DMS114 treated with DMSO at 0.1 percent for 48 hours (cell line): ENCODE measurements around the gene DNAJB13.

Experiments used
- DNase-seq: peaks from one replicate; lab custom pipeline; 2025; ENCODE audit not compliant: unreplicated experiment; lab: John Stamatoyannopoulos, UW

The DNAJB13 gene

GRCh38 chr11:73949912-73950311 is 914 bp upstream of the DNAJB13 start:
- DNase-seq: no peak

DNA sequence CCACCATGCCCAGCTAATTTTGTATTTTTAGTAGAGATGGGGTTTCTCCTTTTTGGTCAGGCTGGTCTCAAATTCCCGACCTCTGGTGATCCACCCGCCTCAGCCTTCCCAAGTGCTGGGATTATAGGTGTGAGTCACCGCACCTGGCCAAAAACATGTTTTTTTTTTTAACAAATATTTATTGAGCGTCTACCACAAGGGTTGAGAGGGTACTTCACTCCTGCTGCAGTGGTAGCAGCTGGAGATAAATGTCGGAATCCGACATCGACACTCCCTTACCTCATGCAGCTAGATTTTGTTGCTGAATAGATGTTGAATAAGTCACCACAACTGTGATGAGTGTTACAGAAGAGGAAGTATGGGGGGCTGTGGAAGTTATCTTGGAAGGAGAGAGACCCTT is 971 bp downstream of the DNAJB13 start:
- no peak for DNase-seq

GRCh38 chr11:73956876-73957653 is 6.2 kb downstream of the DNAJB13 start:
- no peak for DNase-seq

DNA sequence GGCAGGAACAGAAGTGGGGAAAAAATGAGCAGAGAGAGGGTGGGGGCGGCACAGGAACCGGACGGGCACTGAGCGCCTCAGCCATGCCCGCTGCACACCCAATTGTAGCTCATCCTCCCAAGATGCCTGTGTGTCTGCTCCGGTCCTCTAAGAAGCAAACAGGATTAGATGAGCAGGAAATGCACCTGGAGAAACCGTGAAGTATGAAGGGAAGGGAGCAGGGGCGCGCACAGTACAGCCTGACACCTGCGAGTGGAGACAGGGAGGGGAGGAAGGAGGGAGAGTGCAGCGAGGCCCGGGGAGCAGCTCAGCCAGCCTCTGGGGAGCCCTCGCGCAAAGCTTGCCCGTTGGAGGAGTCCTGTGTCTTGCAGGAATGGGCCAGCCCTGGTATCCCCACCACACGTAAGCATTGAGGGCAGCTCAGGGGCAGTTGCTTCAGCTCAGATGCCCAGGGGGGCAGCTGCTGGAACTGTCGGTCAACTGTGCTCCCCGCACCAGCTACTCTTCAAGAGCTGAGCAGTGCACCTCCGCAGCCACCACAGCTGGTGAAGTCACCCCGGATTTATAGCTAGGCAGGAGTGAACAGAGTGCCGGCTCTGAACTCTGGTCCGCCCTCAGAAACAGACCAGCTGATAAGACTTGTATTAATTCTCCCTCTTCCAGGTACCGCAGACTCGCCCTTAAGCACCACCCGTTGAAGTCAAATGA is 7.0 kb downstream of the DNAJB13 start:
- no peak for DNase-seq

GRCh38 chr11:73958521-73959141 is 7.8 kb downstream of the DNAJB13 start:
- no peak for DNase-seq

DNA sequence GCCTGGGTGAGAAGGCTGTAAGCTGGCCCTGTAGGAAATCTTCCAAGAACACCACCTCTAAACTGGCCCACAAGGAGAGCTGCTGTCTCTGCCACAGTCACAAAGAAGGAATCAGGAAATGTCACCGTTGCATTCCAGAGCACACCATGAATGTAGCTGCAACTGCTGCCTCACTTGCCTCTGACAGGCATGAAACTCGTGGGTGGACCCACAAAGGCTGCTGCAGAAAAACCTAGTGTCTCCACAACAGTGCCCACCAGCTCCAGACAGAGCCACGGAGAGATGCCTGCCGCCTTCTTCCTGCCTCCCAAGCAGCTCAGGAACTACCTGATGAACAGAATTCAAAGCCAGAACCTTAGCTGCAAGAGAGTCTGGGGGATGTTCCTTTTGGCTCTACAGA is 10.5 kb downstream of the DNAJB13 start:
- no peak for DNase-seq

- DNase-seq: no peak
Measured at GRCh38 chr11:73962101-73962705, 11.4 kb downstream of the DNAJB13 start.

DNA sequence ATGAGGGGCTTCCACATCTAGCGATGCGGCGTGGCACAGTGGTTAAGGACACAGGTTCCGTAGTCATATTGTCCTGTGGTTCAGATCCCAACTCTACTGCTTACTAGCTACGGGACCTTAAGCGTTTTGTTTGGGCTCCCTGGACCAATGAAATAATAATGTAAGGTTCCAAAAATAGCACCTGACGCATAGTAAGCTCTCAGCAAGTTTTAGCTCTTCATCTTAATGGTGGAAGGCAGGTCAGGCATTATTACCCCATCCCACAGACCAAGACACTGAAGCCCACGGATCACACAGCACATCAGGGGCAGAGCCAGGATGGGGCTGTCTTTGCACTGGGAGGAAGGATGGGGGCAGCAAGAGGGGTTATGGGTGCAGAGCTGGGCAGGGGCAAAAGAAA is 13.0 kb downstream of the DNAJB13 start:
- no peak for DNase-seq

DNA sequence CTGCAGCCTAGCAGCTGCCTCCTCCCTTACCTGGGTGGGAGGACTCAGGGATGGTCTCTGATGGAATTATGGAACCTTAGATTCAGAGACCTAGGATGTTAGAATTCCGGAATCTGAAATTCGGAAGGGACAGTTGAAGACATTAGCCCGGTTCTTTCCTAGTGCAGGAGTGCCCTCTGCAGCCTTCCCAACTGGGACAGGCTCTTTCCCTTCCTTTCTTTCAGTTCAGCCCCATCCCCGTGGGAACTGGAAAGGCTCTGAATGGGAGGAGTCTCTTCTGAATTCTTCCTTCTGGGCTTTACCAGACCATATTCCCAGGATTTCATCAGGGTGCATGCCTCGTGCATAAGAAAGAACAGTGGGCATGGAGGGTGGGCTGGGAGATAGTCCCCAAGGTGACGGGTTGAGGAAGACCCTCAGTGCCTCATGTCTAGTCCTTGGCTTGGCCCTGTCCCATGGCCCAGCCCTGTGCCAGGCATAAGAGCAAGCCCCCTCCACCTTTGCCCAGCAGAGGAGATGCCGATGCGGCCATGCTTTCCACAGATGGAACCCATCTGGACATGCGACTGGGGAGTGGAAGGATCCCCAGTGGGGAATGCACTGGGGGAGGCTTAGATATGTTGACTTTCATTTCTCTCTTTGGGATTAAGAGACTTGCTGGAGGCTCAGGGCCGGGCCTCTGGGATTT is 14.4 kb downstream of the DNAJB13 start:
- DNase-seq: no peak

DNA sequence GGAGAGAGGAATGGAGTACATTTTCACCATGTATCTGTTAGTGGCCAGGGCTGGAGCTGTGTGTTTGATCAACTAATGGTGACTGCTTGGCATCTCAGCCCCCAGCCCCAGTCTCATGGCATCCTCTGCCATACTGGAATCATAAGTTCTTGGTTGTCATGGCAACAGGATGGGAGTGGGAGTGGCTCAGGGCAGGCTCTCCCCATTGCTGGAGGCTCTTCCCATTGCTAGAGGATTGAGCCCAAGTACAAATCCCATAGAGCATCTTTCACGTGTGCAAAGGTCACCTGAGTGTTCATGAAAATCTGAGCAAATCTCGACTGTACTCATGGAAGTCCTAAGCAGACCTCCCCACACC is 14.9 kb downstream of the DNAJB13 start:
- no peak for DNase-seq

DNA sequence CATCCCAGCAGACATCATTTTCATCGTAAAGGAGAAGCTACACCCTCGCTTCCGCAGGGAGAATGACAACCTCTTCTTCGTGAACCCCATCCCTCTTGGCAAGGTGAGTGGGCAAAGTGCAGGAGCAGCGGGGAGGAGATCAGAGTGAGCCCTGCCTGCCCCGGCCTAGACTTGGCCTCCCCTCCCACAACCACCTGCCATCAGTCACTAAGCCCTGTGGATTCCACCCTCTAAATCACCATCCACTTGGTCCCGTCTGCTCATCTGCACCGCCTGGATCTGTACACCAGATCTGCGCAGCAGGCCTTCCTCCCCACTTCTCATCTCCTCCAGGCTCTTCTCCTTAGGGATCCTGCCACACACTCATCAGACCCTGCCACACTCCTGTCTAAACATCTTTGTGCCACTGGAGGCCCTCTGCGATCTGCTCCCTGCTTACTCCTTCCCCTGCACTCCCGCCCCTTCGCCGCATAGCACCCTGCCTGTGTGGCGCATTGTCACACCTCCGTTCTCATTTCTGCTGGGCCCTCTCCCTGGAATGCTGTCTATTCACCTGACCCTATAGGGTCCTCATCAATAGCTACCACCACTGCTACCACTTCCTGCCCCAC is 17.6 kb downstream of the DNAJB13 start:
- DNase-seq: no peak

GRCh38 chr11:73969091-73969490 is 18.3 kb downstream of the DNAJB13 start:
- DNase-seq: no peak

- DNase-seq: no peak
Measured at GRCh38 chr11:73969991-73970800, 19.4 kb downstream of the DNAJB13 start.

DNA sequence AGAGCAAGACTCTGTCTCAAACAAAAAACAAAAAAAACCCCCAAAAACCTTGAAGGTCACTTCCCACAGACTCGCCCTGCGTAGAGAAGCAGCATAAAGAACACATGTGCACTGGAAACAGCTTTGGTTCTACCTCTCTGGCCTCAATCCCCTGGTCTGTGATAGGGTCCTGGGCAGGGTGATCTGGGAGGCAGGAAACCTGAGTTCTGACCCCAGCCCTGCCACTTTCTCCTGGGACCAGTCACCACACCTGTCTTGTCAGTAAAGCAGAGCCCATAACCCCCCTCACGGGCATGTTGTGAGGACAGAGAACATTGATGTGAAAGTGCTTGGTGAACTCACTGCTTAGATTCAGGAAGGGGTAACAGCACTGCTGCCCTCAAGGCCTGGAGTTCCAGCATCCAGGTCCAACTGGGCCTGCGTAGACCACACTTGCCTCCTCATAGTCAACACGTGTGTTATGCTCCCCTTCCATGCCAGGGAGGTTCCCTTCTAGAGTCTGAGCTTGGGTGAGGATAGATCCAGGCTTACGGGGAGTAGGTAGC is 20.4 kb downstream of the DNAJB13 start:
- no peak for DNase-seq

DNA sequence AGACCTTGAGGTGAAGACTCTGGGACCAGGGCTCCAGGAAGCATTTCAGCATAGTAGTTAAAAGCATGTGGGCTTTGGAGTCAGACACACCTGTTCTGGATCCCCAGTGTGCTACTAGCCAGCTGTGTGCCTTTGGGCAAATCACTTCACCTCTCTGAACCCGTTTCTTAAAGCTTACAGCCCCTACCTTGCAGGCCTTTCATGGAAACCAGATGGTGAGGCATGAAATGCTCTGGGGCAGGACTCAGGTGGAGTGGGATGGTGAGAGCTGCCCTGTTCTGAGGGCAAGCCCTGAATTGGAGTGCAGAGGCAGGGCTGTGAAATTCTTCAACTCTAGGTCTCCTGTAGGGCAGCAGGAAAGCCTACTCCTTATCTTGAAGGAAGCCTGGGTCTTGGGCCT is 21.4 kb downstream of the DNAJB13 start:
- DNase-seq: no peak

GRCh38 chr11:73972620-73973449 is 22.0 kb downstream of the DNAJB13 start:
- DNase-seq: no peak

DNA sequence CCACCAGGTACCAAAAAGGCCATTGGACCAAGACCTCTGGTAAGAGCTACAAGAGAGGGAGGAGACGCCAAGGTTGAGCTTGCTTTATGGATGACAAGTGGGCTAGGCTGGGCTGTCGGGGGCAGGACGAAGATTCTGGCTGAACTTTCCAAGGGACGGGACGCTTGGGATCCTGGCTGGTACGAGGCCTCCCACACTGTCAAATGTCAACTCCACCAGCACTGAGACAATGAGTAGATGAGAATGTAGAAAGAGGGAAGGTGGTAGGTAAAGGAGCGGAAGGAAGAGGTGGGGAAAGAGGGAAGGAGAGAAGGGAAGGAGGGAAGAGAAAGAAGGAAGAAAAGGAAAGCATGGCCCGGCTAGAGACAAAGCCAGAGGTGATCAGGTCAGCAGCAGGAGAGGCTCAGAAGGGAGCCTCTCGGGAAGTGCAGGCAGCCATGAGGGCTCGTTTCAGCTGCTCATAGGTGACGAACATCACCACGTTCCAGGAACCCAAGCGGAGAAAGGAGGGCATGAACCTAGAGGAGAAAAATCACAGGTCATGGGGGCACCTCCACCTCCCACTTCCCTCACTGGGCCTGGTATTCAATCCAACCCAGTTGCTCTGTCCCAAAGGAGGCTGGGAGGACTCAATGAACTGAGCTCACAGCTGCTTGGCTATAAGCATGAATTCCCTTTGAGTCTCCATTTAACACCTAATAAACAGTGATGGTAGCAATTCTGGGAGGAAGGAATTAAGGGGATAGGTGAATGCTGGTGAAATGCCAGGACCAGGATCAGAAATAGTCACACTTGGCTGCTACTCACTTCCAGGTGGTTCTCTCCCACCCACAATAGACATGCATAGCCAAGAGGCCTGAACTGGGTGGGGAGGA is 24.0 kb downstream of the DNAJB13 start:
- no peak for DNase-seq

GRCh38 chr11:73975479-73975757 is 24.6 kb downstream of the DNAJB13 start:
- DNase-seq: no peak
